NCI-H2081 treated with DMSO at 0.1 percent for 48 hours (cell line): ENCODE results near the gene AMIGO2.
"Not testable (repeated sequence)": the region's sequence is repeated elsewhere in the genome, so short reads cannot be mapped to it uniquely, and the experiment has no call there.

Source experiments
- DNase-seq: peaks from one replicate; lab custom pipeline; 2025; lab: John Stamatoyannopoulos, UW

Gene AMIGO2

DNA sequence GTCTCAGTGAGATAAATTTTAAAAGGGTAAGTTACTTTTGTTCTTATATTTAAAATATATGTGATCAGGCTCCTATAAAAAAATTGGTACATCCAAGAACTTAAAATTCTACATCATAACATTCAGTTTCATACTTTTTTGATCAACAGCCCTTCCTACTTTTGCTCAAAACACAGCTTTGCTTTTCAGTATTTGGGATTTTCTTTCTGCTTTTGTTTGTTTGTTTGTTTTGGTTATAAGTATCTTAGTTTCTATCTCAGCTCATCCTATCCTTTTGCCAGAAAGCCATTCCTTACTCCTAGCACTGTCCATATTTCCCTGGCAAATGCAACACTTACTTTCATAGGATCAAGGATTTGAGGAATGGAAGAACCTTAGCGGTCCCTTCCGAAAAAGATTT, 5.0 kb downstream of the AMIGO2 start:
- no peak for DNase-seq

- no peak for DNase-seq
Observed at GRCh38 chr12:47073951-47074350, 5.8 kb downstream of the AMIGO2 start.

DNA sequence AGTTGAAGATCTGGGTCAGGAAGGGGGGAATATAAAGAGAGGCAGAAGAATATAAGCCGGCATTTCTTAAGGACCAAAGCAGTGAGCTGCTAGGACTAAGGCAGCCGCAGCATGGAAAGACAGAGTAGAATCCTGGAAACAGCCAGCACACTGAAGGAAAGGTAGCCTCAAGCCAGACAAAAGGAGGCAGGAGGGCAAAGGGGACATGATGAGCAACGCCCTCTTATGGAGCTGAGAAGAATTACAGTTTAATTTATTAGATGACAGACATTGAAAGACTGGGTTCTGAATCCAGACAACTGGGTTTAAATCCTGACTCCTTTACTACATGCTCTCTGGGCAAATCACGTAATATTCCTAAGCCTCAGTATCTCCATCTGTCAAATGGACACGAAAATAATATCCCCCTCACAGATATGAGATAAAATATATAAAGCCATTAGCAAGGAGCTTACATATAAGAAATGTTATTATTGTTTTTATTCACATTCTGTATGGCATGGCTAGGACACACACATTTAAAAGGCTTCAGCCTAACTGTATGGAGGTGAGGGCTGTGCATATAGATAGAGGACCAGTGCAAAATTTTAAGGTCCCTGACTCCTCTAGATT, 8.4 kb downstream of the AMIGO2 start:
- no peak for DNase-seq

DNA sequence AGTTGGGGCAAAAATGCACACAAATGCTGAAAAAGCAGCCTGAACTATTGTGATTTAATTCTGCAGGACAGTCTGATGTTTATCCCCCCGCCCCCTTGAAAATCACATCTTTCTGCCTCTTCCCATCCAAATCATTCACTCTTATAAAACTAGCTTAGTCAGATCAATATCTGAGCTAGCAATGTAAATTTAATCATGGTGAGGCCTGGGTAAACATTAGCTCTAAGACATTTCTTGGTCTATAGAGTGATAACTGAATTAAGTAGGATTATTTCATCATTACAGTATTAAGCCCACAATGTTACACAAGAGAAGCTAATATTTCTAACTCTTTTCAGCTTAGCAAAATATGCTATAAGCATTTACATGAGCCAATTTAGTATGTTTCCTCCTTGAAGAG, 9.4 kb downstream of the AMIGO2 start:
- DNase-seq: no peak

DNA sequence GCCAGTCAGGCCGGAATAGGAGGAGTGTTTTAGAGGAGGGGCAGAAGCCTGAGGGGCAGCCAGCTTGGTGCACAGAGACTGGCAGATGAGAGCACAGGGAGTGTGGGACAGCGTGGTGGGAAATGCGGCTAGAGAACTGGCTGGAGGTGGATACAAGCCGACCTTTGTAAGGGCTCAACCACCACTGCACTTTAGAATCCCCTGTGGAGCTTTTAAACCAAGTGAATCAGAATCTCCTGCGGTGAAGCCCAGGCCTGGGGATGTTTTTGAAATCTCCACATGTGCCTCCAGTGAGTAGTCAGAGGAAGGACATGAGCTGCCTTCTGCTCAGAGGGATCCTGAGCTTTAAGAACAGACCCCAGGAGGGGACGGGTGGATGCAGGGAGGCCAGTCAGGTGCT, 11.2 kb downstream of the AMIGO2 start:
- DNase-seq: no peak

GRCh38 chr12:47067771-47068431, 11.9 kb downstream of the AMIGO2 start:
- DNase-seq: no peak

GRCh38 chr12:47067176-47067575, 12.6 kb downstream of the AMIGO2 start:
- no peak for DNase-seq

GRCh38 chr12:47066278-47067025, 13.3 kb downstream of the AMIGO2 start:
- DNase-seq: no peak

DNA sequence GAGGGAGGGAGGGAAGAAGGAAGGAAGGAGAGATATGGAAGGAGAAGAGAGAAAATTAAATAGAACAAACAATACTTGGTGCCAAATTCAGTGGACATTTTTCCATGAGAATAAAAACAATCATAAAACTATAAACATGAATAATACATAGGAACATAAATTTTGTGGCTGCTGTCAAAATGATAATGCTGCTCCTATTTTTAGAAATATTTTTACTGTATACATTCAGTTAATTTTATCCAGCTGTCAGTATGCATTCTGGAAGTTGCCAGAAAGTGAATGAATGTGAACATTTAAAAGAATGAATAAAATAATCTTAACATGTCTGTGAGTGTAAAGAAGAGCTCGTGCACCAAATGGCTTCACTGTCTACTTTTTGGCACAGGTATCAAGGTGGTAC, 14.2 kb downstream of the AMIGO2 start:
- DNase-seq: no peak

- not testable (repeated sequence) for DNase-seq
Observed at GRCh38 chr12:47058640-47059039, 21.1 kb downstream of the AMIGO2 start.

GRCh38 chr12:47056944-47057343, 22.8 kb downstream of the AMIGO2 start:
- not testable (repeated sequence) for DNase-seq

GRCh38 chr12:47055856-47056255, 23.9 kb downstream of the AMIGO2 start:
- DNase-seq: not testable (repeated sequence)

- DNase-seq: no peak
Observed at GRCh38 chr12:47054659-47055058, 25.1 kb downstream of the AMIGO2 start.

DNA sequence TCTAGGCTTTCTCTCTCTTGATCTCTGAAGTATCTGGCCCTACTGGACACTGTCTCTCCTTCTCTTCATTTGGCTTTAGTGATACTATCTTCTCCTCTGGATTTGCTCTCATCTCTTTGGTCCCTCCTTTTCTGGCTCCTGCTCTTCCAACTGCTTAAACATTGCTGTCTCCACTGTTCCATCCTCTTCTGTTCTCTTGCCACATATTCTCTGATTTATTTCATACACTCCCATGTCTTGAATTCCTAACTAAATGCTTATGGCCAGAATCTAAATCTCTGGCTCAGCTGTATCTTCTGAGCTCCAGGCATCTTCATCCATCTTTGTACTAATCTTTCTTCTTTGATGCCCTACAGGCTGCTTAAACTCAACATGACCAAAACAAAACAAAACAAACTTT, 25.8 kb downstream of the AMIGO2 start:
- DNase-seq: no peak

- no peak for DNase-seq
Observed at GRCh38 chr12:47052274-47052673, 27.5 kb downstream of the AMIGO2 start.

- not testable (repeated sequence) for DNase-seq
Observed at GRCh38 chr12:47051291-47051690, 28.5 kb downstream of the AMIGO2 start.

- no peak for DNase-seq
Observed at GRCh38 chr12:47048541-47048940, 31.2 kb downstream of the AMIGO2 start.

DNA sequence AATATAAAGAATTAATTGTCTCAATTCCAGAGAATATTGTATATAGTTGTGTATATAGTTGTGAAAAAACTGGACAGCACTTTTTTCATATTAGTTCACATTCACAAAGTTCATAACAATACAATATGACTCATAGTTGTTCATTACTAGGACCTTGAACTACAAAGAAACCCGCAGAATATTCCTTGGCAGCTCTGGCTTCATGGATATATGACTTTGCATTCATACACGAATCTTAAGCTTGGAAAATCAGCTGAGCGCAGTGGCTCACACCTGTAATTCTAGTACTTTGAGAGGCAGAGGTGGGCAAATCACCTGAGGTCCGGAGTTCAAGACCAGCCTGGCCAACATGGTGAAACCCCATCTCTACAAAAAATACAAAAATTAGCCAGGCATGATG, 38.4 kb downstream of the AMIGO2 start:
- no peak for DNase-seq

- no peak for DNase-seq
Observed at GRCh38 chr12:47039756-47040155, 40.0 kb downstream of the AMIGO2 start.

GRCh38 chr12:47039079-47039478, 40.7 kb downstream of the AMIGO2 start:
- DNase-seq: no peak

DNA sequence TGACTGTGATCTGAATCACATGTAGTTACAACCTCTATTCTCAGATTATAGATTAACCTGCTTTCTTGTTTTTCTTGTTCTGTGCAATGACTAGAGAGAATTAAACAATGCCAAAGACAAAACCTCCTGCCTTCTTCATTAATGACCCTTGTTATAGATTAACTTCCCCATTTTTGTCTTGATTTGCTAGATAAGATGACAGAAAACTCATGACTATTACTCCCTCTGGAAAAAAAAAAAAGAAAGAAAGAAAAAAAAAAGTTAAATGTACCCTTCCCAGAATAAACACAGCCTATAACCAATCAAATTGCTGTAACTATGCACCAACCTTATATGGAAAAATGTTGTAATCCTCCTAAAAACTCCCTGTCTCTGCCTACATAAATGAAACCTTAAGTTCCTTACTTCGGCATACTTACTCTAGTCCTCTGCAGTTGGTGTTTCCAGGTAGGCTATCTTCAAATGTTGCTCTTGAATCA, 41.5 kb downstream of the AMIGO2 start:
- DNase-seq: no peak

DNA sequence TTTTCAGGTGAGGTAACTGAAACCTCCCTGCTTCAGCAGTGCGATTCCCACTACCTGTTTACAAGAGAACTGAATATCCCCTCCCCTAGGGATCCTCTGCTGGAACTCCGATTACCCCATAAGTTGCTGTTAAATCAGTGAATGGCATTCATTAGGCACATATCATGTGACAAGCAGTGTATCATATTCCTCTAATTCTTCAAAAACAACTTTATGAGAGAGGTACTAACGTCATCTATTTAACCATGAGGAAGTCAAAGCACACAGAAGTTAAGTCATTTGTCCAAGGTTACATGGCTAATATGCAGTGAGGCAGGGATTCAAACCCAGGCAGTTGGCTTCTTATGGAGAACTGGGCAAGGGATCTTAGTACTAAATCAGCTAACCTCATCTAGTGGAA, 44.3 kb downstream of the AMIGO2 start:
- no peak for DNase-seq

DNA sequence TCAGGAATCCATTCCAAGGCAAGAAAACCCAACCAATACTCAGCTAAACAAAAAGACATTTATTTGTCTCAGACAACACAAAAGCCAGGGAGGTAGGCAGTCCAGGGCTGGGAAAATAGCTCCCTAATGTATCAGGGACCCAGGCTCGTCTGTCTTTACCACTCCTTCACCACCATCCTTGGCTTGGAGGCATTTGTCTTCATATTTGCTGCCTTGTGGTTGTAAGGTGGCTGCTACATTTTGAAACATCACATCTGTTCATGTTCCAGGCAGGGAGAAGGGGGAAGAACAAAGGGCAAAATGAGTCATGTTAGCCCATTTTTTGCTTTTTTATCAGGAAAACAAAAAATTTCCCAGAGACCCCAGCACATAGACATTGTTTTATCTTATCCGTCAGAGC, 45.1 kb downstream of the AMIGO2 start:
- DNase-seq: no peak
